GM19025 (cell line): Measurements from ENCODE around the gene ASB11.
"Not testable (repeated sequence)": the region's sequence is repeated elsewhere in the genome, so short reads cannot be mapped to it uniquely, and the experiment has no call there.

Source experiments
- ATAC-seq: cut with Tn5 transposase; IDR thresholded peaks from one replicate; pipeline ENCODE4 v1.9.1; 2021; ENCODE audit warnings: mild to moderate bottlenecking, low read depth, moderate library complexity; ENCODE audit not compliant: unreplicated experiment

Gene ASB11

DNA sequence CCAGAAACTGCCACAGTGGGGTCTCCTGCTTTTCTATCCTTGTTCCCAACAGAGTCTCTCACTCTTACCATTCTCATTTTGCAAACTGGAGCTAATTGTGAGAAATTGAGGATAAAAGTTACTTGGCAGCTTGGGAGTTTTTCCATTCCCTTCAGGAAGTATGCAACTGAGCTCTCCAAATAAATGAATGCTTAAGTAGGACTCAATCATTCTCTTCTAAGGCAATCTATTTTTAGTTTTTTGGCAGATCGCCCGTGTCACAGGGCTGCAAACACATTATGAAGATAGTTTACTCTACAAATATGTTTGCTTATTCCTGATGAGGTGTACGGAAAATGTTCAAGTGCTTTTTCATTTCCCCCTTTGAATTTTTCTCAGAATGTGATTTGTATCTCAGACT is 5.3 kb downstream of the ASB11 start:
- ATAC-seq: no peak

DNA sequence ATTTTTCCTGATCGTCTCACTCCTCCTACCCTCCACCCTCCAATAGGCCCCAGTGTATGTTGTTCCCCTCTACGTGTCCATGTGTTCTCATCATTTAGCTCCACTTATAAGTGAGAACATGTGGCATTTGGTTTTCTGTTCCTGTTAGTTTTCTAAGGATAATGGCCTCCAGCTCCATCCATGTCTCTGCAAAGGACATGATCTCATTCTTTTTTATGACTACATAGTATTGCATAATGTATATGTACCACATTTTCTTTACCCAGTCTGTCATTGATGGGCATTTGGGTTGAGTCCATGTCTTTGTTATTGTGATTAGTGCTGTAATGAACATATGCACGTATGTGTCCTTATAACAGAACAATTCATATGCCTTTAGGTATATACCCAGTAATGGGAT is 9.5 kb downstream of the ASB11 start:
- not testable (repeated sequence) for ATAC-seq

DNA sequence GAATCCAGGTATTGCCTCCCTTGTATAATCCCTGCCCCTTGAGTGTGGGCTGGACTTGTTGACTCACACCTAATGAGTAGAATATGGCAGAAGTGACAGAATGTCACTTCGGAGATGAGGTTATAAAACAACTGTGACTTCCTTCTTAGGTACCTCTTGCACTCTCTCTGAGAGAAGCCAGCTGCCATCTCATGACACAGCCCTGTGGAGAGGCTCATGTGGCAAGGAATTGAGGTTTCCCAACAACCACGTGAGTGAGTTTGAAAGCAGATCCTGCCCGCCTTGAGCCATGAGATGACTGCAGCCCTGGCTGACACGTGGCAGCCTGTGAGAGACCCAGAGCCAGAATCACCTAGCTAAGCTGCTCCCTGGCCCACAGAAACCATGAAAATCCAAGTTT is 13.5 kb downstream of the ASB11 start:
- peak; percentile 68 for ATAC-seq

DNA sequence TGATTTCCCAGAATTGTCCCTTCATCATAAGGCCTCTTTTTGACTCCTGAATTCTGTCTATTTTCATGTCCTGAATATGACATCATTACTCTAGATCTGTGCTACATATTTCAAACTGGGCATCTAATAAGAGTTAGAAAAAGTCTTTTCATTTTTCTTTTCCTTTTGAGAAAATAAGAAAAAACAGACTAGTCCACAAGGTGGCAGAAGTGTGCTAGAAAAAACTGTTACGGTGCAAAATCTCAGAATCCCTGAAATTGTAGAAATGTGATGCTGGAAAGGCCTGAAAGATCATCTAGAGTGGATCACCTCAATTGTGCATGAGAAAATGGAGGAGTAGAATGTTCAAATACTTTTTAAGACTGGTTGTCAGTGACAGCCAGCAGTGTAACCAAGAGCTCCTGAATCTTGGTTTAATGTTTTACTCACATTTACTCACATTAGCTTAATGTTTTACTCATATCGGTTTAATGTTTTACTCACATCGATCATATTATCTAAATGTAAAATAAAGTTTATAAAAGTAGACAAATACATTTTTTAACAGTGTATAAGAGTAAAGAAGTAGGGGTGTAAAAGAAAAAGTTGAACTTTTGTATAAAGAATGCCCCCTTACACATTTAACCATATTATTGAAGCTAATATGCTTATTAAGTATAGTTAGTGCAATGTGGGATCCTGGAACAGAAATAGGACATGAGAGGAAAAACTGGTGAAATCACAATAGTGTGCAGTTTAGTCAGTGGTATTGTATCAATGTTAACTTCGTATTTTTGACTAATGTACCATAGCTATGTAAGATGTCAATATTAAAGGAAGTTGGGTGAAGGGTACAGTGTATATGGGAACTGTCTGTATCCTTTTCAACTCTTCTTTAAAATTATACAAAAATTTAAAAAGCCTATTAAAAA is 15.2 kb downstream of the ASB11 start:
- no peak for ATAC-seq

DNA sequence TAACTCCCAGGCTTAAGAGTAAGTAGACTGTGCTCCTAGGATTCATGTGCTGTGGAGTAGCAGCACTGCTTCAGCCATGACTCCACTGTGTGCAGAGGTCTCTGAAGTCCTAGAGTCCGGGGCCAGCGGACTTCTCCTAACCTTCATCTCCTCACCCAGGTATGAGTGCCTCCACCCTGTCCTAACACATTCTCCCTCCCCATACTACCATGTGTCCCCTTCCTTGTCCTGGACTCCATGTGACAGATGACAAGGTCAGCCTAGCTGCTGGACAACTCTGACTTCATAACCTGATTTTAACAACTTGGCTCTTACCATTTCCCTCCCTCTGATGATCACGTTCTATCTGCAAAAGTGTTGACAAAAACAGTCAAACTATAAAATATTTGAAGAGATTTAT is 16.7 kb downstream of the ASB11 start:
- no peak for ATAC-seq

DNA sequence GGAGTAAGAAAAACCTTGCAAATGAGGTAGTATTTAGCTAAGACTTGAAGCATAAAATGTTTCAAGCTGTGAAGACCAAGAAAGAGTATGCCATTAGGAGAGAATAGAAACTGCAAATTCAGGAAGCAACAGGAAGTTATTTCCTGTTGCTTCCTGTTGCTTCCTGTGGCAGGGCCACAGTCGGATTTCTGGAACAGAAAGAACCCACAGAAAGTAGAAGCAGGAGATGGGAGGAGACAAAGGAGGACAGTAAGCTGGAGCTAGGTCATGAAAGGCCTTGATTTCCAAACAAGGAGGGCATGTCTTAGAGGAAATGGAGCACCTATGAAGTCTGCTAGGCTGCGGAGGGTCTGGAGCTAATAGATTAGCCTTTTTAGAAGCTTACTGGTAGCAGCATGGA is 17.2 kb downstream of the ASB11 start:
- ATAC-seq: no peak

DNA sequence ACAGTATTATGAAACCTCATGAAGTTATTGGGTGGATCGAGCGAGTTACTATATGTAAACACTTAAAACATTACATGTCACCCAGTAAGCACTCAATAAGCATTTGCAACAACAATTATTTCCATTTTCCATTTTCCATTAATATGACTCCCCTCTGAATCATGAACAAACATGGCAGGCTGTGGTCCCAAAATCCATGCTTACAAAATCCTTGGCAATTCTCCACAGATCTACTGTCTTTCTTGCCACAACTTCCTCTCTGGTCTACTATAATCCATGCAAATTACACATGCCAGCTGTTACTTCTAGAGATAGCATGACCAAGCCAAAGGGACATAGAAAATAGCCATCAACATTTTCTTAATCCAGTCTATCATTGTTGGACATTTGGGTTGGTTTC is 22.0 kb downstream of the ASB11 start:
- no peak for ATAC-seq

DNA sequence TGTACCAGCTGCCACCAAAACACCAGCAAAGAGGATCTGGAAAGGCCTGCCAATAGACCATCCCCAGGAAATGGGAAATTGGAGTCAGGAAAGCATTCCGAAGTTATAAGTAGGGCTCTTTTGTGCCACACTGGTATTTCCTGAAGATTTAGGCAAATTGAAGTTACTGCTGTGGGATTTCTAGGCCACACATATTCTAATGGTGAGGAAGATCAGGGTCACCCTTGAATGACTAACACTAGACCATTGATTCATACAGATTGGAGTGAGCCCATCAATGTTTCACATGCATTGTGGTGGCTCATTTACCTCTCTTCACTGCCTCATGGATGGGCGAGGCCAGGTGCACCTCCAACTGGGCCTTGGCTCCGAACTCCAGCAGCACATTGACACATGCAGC is 22.6 kb downstream of the ASB11 start:
- ATAC-seq: no peak

DNA sequence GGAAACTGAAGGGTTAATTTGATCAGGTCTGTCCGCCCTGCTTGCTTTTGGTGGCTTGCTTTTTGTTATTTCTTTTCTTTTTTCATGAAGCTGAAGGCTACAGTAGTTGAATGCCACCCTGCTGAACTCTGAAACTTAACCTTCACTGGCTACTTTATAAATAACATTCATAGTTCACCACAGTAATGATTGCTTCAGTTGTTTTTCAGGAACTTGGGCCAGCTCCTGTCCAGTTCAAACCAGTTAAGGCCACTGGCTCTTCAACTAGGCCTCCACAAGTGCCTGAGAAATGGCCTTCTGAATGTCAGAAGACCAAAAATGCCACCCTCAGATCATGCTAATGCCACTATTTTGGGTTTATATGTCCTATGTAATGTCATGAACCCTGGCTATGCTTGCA is 37.8 kb downstream of the ASB11 start:
- ATAC-seq: no peak

DNA sequence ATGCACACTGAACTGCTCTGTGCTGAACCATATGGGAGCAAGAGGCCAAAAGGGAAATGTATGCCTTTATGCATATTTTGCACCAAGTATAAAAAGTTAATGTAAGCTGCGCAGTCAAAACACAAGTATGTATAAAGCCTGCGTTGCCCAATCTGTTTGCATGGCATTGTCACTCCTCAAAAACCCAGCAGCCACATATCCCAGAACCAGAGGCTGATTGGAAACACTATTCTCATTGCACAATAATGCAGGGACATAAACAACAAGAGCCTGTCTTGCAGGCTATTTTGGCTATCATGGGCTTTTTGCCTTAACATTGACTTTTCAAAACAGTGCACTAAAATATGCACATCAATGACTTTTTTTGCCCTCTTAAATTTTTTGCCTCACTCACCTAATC is 40.5 kb downstream of the ASB11 start:
- ATAC-seq: no peak

DNA sequence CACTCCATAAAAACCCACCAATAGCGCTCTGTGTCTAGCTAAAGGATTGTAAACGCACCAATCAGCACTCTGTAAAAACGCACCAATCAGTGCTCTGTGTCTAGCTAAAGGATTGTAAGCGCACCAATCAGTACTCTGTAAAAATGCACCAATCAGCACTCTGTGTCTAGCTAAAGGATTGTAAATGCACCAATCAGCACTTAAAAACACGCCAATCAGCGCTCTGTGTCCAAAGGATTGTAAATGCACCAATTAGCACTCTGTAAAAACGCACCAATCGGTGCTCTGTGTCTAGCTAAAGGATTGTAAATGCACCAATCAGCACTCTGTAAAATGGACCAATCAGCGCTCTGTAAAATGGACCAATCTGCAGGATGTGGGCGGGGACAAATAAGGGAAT is 42.2 kb downstream of the ASB11 start:
- not testable (repeated sequence) for ATAC-seq

DNA sequence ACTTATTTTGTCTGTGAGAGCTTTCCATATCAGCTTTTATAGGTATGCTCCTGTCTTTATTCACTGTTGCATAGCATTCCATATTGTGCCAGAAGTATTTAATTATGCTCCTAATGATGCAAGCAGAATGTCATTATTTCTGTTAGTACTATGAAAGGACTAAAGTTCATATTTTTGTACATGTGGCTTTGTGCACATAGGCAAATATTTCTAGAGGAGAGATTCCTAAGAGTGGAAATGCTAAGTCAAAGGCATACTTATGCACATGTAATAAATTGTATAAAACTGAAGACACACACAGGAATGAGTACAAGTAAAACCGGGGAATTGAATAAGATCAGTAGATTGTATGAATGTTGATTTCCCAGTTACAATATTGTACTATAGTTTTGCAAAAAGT is 43.7 kb downstream of the ASB11 start:
- no peak for ATAC-seq

DNA sequence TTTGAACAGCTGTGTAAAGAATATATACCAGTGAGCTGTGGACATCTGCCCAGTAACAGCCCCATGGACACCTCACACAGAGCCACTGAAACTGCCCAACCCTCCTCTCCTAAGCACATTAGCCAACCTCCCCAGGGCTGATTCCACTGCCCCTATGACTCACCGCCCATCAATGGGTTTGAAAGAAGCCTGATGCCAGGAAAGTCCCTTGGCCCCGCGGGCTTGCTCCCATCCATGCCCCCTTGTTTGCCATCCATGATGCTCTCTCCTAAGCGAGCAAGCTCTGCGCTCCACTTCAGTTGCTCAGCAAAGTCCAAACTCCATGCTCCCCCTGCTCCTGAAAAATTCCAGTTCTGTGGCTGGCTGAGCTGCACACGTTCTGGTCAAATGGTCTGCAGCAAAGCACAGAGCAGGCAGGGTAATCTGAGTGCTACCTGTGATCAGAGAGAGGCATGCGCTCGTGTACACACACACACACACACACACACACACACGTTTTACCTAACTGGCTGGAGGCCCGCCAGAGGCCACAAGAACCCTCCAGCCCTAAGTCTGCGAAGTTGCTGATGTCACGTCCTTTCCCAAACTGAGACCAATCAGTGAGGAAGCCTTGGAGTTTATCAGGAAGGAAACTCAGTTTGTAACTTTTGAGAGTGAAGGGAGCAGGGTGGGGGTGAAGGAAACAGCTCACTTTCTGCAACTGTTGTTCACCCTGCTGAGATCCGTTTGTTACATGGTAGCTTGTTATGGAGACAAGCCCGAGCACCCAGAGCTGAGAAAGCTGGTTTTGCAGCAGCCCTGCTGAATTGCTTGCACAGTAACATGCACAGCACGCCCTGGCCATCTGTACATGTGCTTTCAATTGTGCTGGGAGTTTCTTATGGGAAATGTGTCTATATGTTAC is 45.6 kb downstream of the ASB11 start, which contains the start of gene ASB9:
ASB9 (minus strand) TSS at position 466 of the 904 bp plus-strand sequence; CDS start at position 257, 209 bp downstream.
- ATAC-seq: peak; percentile 60

DNA sequence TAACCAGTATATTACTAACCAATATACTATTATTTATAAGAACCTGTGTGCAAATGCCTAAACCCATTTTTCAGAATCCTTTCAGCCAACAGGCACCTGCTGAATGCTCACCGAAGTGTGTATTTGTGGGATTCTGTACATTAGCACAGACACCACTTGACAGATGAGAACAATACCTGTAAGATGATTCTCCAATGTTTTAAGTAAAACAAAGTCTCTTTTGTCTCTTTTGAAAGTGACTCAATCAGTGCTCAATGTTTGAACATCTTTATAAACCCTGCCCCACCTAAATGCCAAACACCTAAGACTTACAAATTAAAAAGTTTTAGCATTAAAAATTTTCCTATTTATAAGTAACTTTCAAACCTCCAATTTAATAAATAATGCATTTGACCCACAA is 46.3 kb downstream of the ASB11 start:
- ATAC-seq: no peak

DNA sequence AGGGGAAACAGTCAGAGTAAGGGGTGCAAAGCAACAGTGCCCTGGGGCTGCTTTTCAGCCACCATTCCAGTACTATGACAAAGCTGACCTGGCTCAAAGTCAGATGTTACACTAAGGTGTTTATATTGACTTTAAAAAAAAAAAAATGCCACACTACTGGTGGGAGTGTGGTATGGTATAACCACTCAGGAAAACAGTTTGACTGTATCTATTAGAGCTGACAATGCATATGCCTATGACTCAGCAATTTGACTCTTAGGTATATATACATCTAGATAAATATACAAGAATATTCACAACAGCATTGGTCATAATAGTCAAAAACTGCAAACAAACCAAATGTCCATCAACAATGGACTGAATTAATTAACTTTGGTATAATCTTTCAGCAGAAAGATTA is 60.6 kb downstream of the ASB11 start:
- ATAC-seq: no peak

DNA sequence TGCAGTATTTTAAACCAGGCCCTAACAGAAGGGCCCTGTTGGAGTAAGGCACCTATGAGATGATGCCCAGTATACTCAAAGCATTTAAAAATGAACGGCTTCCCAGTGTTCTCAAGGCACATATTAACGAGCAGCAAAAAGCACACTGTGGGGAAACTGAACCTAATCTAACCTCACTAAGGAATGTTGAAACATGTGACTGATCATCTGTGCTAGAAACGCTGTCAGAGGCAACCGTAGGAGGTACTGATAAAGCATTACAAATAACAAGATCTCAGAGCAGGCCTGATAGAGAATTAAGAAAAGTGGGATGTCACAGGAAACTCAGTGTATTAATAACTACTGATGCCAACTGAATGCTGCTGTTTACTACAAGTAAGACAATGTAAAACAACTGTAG is 69.5 kb downstream of the ASB11 start:
- no peak for ATAC-seq

DNA sequence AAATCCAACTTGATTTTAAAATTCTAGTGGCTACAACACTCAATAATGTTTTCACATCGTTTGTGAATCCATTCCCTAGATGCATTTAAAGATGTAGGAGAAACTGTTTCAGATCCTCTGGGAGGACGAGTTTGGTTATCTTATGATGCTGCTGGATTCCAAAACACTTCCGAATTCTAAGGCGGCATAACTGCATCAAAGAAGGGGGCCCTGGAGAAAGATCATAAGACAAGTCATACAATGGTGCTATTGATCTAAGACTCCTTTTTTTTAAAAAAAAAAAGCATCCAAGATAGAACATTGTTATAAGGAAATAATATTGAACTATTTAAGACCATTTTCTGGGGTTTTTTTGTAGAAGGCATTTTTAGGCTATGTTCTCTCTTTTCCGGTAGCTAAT is 71.0 kb downstream of the ASB11 start:
- ATAC-seq: no peak

DNA sequence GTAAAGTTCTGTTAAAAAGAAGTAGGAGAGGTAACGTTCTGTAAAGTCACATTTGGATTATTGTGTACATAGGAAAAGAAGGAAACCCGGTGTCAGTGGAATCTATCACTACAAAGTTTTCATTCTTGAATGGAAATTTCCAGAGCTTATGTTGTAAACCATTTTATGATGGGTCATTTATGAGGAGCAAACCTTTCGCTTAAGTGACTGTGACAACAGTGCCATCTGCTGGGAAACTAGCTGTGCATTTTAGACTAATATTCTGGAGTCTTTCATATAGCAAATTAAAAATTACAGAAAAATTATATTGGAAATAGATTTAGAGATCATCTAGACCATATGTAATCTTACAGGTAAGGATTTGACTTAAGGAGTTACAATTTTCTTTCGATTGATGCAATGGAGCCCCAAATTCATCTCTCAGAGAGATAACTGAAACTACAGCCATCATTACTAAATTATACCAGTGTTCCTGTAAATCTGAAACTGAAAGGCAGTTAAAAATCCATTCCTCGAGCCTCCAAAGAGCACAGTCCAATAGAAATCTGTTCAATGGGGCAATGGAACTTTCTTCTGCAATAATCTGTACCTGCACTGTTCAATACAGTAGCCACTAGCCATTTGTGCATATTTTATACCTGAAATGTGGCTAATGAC is 72.4 kb downstream of the ASB11 start:
- ATAC-seq: no peak

DNA sequence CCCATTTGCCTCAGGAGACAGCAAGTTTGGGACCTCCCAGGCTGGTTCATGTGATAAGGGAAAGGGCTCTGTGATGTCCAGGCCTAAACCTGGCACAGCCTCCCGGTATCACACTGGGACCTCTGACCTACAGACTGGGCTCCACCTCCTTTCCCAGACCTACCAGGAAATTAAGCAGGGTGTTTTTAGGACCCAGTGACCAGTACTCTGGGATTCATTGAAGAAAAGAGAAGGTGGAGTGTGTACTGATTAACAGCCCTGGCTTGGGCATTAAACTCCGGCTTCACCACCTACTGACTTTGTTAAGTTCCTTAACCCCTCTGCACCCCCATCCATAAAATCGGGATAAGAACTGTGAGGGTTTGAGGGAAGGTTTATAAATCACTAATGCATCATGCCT is 74.1 kb downstream of the ASB11 start:
- no peak for ATAC-seq

DNA sequence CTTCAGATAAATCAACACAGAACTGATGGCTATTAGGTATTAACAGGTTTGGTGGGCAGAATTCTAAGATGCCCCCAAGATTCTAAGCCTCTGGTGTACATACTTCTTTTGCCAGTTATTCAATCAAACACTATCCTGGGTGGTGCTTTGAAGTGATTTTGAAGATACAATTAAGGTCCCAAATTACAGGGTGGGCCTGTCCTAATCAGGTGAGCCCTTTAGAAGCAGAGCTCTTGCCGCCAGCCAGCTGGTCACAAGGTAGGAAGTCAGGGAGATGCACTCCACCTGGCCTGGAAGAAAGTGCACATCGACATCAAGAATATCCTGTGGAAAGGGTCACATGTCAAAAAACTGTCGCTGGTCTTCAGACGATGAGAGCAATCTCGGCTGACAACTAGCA is 75.0 kb downstream of the ASB11 start:
- ATAC-seq: no peak

DNA sequence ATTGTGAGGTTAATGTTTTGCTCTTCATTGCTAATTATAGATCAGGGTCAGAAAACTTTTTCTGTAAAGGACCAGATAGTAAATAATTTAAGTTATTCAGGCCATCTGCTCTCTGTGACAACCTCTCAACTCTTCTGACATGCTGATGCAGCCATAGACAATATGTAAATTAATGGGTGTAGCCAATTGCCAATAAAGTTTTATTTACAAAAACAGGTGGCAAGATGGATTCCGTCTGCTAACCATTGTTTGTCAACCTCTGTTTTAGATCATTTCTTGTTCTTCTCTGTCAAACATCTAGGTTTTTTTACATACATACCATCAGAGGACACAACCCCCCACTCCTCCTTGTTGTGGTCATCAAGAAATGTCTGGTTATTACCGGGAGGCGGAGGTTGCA is 79.3 kb downstream of the ASB11 start:
- no peak for ATAC-seq
